Measurements from ENCODE around the gene NMT1.

NMT1 gene

DNA sequence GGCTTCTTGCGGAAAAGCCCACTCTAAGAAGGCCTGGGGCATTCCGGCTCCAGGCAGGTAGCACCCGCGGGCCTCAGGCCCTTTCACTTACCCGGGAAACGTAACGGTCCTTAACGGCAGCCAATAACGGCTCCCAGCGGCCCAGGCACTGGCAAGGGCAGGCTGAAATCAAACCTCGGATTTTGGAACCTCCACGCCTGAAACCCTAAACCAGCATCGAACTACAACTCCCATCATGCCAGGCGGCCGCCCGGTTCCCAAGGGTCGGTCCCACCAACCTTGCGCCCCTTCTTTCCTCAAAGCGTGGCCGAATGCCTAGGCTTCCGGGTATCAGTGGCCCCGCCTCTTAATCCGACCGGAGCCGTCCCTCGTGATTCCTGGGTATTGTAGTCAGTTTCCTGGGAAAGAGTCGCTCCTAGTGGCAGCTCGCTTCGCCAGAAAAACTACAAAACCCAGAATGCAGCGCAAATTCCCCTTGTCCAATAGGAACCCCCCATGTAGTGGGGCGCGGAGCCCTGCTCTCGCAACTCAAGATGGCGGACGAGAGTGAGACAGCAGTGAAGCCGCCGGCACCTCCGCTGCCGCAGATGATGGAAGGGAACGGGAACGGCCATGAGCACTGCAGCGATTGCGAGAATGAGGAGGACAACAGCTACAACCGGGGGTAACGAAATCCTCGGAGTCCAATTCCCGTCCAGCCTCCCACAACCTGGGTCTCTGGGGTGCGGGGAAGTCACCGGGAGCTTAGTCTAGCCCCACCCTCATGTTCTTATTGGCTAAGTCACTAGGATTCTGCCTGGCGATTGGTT is at the start of gene NMT1:
Gene NMT1, plus strand, starts transcription at position 521 of the 809 bp plus-strand sequence. Its CDS starts 13 bp downstream, at position 534.
- DNase-seq (peak; percentile 94), ATAC-seq (peak; percentile 93)

DNA sequence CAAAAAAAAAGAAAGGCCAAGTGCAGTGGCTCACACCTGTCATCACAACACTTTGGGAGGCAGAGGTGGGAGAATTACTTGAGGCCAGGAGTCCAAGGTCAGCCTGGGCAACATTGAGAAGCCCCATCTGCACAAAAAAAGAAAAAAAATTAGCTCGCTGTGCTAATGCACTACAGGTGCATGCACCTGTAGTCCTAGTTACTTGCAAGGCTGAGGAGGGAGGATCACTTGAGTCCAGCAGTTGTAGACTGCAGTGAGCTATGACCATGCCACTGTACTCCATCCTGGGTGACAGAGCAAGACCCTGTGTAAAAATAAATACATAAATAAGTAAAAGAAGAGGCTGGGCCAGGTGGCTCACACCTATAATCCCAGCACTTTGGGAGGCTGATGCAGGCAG is 49.4 kb upstream of the NMT1 start:
- ATAC-seq, result no peak
- DNase-seq, result no peak

GRCh38 chr17:45013021-45013997 is 47.8 kb upstream of the NMT1 start:
- DNase-seq, result no peak
- no peak for ATAC-seq

DNA sequence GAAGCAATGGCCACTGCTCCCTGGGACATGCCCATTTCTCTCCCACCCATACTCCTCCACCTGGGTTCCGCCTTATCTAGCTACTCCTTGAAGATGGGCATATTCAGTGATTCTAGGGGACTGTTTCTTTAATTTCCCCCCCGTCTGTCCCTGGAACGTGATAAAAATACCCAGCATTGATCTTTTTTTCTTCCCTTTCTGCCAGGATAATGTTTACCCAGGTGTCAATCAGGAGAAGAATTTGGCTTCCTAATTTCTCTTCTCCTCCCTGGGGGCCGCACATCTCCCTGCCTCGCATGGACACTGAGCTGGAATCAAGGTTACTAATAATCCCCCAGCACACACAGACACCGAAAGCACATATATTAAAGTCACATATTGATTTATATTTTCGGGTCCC is 44.9 kb upstream of the NMT1 start:
- no peak for ATAC-seq
- DNase-seq, result no peak

DNA sequence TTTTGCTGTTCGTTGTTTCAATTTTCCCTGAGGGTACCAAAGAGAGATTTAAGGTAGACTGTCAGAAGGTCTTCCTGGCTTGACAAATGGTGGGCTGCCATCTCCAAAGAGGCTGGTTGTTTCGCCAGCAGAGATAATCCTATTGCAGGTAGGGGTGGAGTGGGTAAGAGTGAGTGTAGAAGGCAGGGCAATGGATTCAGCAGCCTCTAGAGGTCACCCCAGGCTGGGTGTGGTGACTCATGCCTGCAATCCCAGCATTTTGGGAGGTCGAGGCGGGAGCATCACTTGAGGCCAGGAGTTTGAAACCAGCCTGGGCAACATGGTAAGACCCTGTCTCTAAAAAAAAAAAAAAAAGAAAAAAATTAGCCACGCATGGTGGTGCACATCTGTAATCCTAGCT is 44.3 kb upstream of the NMT1 start:
- DNase-seq (no peak), ATAC-seq (no peak)

DNA sequence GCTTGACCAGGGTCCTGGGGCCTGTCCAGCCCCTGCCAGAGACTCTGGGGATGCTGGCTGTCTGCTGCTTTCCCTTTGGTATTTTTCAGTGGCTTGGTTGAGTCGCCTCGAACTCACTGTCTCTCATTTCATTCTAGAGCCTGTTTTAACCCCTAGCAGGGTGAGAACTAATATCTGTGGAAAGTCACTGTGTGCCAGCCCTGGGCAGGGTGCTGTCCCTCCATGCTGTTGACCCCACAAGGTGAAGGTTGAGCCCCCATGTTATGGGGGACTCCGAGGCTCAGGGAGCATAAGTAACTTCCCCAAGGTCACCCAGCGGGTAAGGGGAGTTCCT is 42.6 kb upstream of the NMT1 start:
- no peak for DNase-seq
- no peak for ATAC-seq

DNA sequence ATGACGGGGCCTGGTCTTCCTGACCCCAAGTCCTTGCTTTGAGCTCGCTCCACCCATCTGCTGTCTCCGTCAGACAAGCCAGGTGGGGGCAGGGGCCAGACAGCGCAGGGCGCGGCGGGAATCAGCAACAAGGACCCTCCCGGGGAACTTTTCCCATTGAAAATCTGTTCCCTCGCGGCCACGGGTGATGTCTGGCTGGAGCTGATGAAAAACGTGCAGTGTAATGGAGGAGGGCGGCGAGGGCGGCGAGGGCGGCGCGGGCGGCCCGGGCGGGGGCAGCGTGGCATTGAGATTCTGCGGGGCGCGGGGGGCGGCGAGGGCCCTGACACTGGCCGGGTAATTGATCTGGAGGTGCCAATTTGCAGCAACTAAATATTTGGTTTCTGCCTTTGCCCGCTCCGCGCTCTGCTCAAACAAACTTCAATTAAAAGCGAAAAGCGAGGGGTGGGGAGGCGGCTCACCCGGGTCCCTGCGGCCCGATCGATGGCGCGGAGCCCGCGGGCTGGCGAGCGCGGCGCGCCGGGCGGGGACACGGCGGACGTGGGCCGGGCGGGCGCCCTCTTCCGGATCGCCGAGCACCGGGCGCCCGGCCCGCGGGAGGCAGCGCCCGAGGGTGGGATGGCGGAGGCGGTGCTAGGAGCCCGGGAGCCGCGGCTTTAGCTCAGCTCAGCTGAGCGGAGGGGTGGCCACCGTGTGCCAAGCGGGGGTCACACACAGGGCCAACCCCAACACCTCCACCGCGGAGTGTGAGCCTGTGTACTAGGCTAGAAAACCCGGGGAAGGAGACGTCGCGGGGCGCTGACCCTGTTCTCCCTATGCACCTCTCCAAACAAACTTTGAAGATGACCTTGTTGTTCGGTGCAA is 42.0 kb upstream of the NMT1 start:
- ATAC-seq, result peak; percentile 65
- peak; percentile 58 for DNase-seq

DNA sequence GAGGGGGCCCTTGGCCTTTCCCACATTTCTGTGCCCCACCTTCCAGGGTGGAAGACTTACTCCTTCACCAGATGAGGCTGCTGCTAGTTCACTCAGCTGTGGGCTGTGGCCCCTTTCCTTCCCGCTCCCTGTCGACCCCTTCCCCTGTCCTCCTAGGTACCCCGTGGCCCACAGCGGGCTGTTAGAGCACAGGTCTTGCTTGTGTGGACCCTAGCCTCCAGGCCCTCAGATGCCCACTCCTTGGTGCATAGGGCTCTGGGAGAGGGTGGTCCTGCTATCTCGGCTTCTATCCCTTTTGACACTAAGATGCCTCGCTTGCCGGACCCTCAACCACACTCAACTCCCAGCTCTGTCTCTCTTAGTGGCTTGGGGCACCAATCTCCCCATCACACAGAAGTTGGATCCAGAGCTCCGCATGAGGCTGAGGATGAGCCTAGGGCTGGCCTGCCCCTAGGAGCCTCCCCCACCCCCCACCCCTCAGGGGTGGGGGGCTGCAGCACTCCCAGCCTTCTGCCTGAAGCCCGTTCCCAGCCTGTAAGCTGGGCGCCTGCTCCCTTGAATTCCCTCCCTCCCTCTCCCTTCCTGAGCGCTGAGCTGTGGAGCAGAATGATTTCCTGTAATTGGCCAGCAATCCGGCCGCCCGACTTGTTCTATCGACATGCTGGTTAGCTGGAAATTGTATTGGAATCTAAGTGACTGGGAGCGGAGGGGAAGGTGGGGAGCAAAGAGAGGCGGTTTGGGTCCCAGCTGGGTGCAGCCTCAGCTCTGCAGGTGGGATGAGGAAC is 40.6 kb upstream of the NMT1 start:
- ATAC-seq, result no peak
- no peak for DNase-seq

GRCh38 chr17:45021607-45022287 is 39.4 kb upstream of the NMT1 start:
- DNase-seq (peak; percentile 80), ATAC-seq (peak; percentile 72)

DNA sequence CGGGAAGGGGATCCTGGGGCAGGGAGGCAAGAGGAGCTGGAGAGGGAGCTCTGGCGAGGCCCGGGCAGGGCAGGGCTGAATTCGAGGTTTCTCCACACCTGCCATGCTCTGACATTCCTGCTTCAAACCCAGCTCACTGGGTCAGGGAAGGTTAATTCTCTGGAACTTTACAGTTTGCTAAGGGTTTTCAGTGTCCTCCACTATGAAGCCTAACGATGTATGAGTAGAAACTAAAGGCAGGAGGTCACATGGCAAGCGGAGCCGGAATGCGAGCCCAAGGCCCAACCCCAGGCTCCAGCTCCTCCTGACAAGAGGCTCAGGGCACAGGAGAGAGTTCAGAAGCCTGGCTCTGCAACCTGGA is 38.8 kb upstream of the NMT1 start:
- no peak for DNase-seq
- ATAC-seq, result no peak

GRCh38 chr17:45022655-45023339 is 38.3 kb upstream of the NMT1 start:
- ATAC-seq (no peak), DNase-seq (no peak)

- ATAC-seq, result no peak
- no peak for DNase-seq
Observed at GRCh38 chr17:45029096-45029495, 32.0 kb upstream of the NMT1 start.

DNA sequence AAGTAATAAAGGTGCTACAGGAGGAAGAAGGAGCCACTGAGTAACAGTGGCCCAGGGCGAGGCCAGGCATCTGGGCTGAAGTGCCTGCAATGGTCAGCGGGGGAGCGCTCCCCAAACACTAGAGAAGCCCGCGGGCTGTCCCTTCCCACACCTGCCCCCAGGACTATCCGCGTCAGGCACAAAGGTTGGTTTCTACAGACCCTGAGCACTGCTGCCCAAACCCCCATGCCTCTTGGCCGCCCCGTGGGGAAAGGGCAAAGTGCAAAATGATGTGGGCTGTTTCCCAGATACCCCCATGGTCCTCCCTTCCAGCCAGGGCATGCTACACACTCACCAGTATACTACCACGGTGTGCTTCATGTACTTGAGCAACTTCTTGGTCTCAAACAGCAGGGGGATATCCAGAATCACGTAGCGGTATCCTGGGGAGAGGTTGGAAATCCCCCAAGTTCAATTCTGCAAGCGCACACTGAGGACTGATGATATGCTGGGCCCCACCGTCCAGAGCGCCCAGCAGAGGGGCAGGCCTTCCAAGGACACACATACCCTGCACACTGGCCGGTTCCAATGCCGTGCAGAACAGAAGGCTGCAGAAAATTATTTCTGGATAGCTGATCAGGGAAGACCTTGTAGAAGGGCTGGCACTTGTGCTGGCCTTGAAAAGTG is 31.2 kb upstream of the NMT1 start:
- DNase-seq (no peak), ATAC-seq (peak; percentile 37)

- DNase-seq (no peak), ATAC-seq (no peak)
Observed at GRCh38 chr17:45030733-45031132, 30.4 kb upstream of the NMT1 start.

- DNase-seq, result no peak
- ATAC-seq, result no peak
Observed at GRCh38 chr17:45031231-45032173, 29.6 kb upstream of the NMT1 start.

DNA sequence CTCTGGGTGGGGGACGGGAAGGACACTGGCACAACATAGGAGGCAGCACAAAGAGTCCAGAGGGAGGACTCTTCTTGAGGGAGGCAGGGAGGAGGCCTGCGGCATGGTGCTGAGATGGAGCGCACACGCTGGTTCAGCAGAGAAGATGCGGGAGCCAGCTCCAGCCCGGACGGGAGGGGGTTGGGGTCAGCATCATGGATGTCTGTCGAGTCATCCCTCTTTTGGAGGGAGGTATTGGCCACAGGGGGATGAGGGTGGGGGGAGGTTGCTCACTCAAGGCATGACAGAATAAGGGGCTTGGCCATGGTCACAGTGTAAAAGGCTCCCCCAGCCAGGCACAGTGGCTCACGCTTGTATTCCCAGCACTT is 29.0 kb upstream of the NMT1 start:
- ATAC-seq (no peak), DNase-seq (no peak)

- ATAC-seq (no peak), DNase-seq (no peak)
Observed at GRCh38 chr17:45034599-45034998, 26.5 kb upstream of the NMT1 start.

DNA sequence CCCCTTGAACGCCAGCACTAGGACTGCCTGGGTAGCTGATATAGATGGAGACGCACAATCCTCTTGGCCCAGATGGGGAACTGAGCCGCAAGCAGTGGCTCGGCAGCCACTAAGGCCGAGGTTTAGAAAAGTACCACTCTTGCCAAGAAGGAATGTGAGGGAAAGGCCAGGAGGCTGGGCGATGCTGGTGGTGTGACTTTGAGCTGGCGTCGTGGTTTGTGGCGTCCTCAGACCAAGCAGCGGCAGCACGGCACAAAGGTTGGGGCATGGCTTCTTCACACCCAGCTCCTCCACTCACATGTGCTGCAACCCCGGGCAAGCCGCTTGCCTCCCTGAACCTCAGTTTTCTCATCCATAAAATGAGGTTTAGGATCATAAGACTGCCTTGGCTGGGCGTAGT is 25.3 kb upstream of the NMT1 start:
- ATAC-seq, result no peak

DNA sequence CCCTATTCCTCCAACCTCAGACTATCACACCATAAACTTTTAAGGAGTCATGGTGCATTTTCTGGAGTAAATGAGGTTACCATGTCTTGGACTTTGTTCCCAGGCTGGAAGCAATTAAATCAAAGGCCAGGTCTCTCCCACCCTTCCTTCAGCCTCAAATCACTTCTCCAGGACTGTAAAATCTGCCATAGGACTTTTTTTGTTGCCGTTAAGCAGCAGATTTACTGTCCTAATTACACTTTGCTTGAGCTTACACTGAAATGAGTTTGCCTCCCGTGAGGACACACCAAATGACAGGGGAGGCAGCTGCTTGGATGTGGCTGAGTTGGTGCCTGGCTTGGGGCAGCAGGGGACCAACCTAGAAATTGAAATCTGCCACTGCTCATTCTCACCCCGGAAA is 24.4 kb upstream of the NMT1 start:
- ATAC-seq (no peak), DNase-seq (no peak)

More for the DNA sequence above, 25.3 kb upstream of the NMT1 start:
- DNase-seq, result no peak
